IMR-90 (cell line): ENCODE data around the gene F12. TPM values are rescaled to one million over a fixed set of nuclear protein-coding genes. Genes with fewer than 3 reads are reported as not detected.
A peak's percentile ranks its signal among the peaks of the same experiment; 100 is the strongest.

Source experiments
- ATAC-seq: fragments of 200-7000 bp; cut with Tn5 transposase; 2 replicates; pipeline ENCODE4 v1.9.1; 2020; ENCODE audit warnings: low read depth, mild to moderate bottlenecking, moderate library complexity
- BruUV-seq: library from RNA; stranded (reverse); fragments of 400-500 nt; replicated peaks from 2 replicates; lab custom pipeline; 2021; lab: Mats Ljungman, UMichigan
- CTCF ChIA-PET: fragments of 300-600 bp; formaldehyde crosslinking; extraction: SDS; loops from one replicate; lab custom pipeline; 2021; ENCODE audit warnings: antibody characterized with exemption; lab: Yijun Ruan, JAX
- POLR2A ChIA-PET: fragments of 300-600 bp; sonication (Branson Sonifier 250); formaldehyde crosslinking; loops from one replicate; lab custom pipeline; 2022; ENCODE audit warnings: antibody characterized with exemption; ENCODE audit not compliant: unreplicated experiment; lab: Charles Lee
- DNase-seq: peaks from one replicate; pipeline ENCODE4 v3.0.0; 2013
- H2AFZ ChIP-seq: replicated peaks from 2 replicates; pipeline ENCODE3; 2013; ENCODE audit warnings: low read length, mild to moderate bottlenecking; ENCODE audit not compliant: poor library complexity
- H2AK5ac ChIP-seq: 2 replicates; pipeline ENCODE4 v1.6.1; 2013; ENCODE audit warnings: low read depth, low read length, inconsistent platforms
- H2AK9ac ChIP-seq: replicated peaks from 2 replicates; pipeline ENCODE3; 2013; ENCODE audit warnings: mild to moderate bottlenecking, low read depth, low read length, moderate library complexity; ENCODE audit not compliant: poor library complexity
- H2BK120ac ChIP-seq: 2 replicates; pipeline ENCODE4 v1.6.1; 2013; ENCODE audit warnings: low read depth, low read length, inconsistent platforms
- H2BK15ac ChIP-seq: 3 replicates; pipeline ENCODE4 v1.6.1; 2013; ENCODE audit warnings: low read depth, low read length, inconsistent platforms
- H2BK20ac ChIP-seq: 2 replicates; pipeline ENCODE4 v1.6.1; 2013; ENCODE audit warnings: low read depth, mild to moderate bottlenecking, inconsistent platforms, low read length, moderate library complexity
- H2BK5ac ChIP-seq: 2 replicates; pipeline ENCODE4 v1.6.1; 2013; ENCODE audit warnings: mild to moderate bottlenecking, low read depth, low read length, inconsistent platforms; ENCODE audit not compliant: poor library complexity, severe bottlenecking
- H3K14ac ChIP-seq: replicated peaks from 2 replicates; pipeline ENCODE4 v1.6.1; 2013; ENCODE audit warnings: low read depth, low read length, inconsistent platforms
- H3K18ac ChIP-seq: 2 replicates; pipeline ENCODE4 v1.6.1; 2013; ENCODE audit warnings: low read depth, low read length, control low read depth
- H3K23ac ChIP-seq: 2 replicates; pipeline ENCODE4 v1.6.1; 2013; ENCODE audit warnings: low read depth, low read length, inconsistent platforms
- H3K27ac ChIP-seq: 2 replicates; pipeline ENCODE4 v1.5.1; 2013; ENCODE audit warnings: mild to moderate bottlenecking, control low read depth, low read length; ENCODE audit not compliant: insufficient read depth
- H3K27me3 ChIP-seq: 2 replicates; pipeline ENCODE4 v1.6.1; 2013; ENCODE audit warnings: low read length; ENCODE audit not compliant: control insufficient read depth, insufficient read depth
- H3K36me3 ChIP-seq: 2 replicates; pipeline ENCODE4 v1.6.1; 2013; ENCODE audit warnings: low read length, mixed read lengths; ENCODE audit not compliant: control insufficient read depth, insufficient read depth
- H3K4ac ChIP-seq: 2 replicates; pipeline ENCODE4 v1.6.1; 2013; ENCODE audit warnings: low read depth, low read length, inconsistent platforms
- H3K4me1 ChIP-seq: 2 replicates; pipeline ENCODE4 v1.6.1; 2013; ENCODE audit warnings: low read length, mixed read lengths; ENCODE audit not compliant: control insufficient read depth, insufficient read depth
- H3K4me2 ChIP-seq: 2 replicates; pipeline ENCODE4 v1.6.1; 2013; ENCODE audit warnings: low read depth, mild to moderate bottlenecking, control low read depth, low read length, moderate library complexity
- H3K4me3 ChIP-seq: 2 replicates; pipeline ENCODE4 v1.5.1; 2013; ENCODE audit warnings: low read depth, mild to moderate bottlenecking, control low read depth, low read length, moderate library complexity; ENCODE audit not compliant: insufficient read depth
- H3K56ac ChIP-seq: 2 replicates; pipeline ENCODE4 v1.6.1; 2013; ENCODE audit warnings: low read length, inconsistent platforms; ENCODE audit not compliant: insufficient read depth; ENCODE audit errors: extremely low read depth
- H3K79me1 ChIP-seq, 2 experiments: 2 replicates each; pipeline ENCODE4 v1.6.1; 2013; ENCODE audit warnings: low read length in 2 of 2, inconsistent platforms in 1 of 2, low read depth in 1 of 2
- H3K9ac ChIP-seq: 2 replicates; pipeline ENCODE4 v1.6.1; 2013; ENCODE audit warnings: low read depth, low read length, control low read depth
- H3K9me1 ChIP-seq: 2 replicates; pipeline ENCODE4 v1.6.1; 2013; ENCODE audit warnings: low read length, inconsistent platforms; ENCODE audit not compliant: insufficient read depth
- H3K9me3 ChIP-seq: 2 replicates; pipeline ENCODE4 v1.6.1; 2013; ENCODE audit warnings: low read length; ENCODE audit not compliant: control insufficient read depth, insufficient read depth
- H4K20me1 ChIP-seq: 2 replicates; pipeline ENCODE4 v1.6.1; 2013; ENCODE audit warnings: low read length, inconsistent platforms; ENCODE audit not compliant: insufficient read depth
- H4K5ac ChIP-seq: 2 replicates; pipeline ENCODE4 v1.6.1; 2013; ENCODE audit warnings: mild to moderate bottlenecking, low read depth, low read length, control low read depth
- H4K8ac ChIP-seq, 2 experiments: 2 replicates each; pipeline ENCODE4 v1.6.1; 2013; ENCODE audit warnings: low read depth in 2 of 2, low read length in 2 of 2, control low read depth in 1 of 2, inconsistent platforms in 1 of 2
- H4K91ac ChIP-seq: 2 replicates; pipeline ENCODE4 v1.6.1; 2013; ENCODE audit warnings: low read depth, low read length, inconsistent platforms; ENCODE audit not compliant: insufficient read depth
- CHD1 ChIP-seq: IDR thresholded peaks from 2 replicates; pipeline ENCODE4 v1.6.1; 2012; ENCODE audit warnings: low read depth, low read length, improper control_type of control experiment
- FOS ChIP-seq: fragments of 150-350 bp; IDR thresholded peaks from 2 replicates; pipeline ENCODE4 v1.6.1; 2016; ENCODE audit warnings: low read depth, low read length
- RCOR1 ChIP-seq: IDR thresholded peaks from 2 replicates; pipeline ENCODE4 v1.6.1; 2012; ENCODE audit warnings: mild to moderate bottlenecking, low read length, improper control_type of control experiment; ENCODE audit not compliant: insufficient replicate concordance
- WGBS, 2 experiments: methylation state at CpG; one replicate each; pipeline versions ENCODE4 v1.1.5 to v1.1.7; 2013; ENCODE audit warnings: missing lambda C conversion rate in 2 of 2; ENCODE audit not compliant: insufficient read length in 1 of 2; ENCODE audit errors: extremely low coverage in 2 of 2; 5-methylcytosine and 5-hydroxymethylcytosine counted together
- dilution Hi-C: fragments of 300-500 bp; cut with HindIII; formaldehyde crosslinking; loops from one replicate; pipeline ENCODE4 v1.14.3; 2018; ENCODE audit warnings: low sequenced_read_pairs; ENCODE audit not compliant: unreplicated experiment
- in situ Hi-C: fragments of 300-500 bp; cut with MboI; formaldehyde crosslinking; loops from 3 replicates; pipeline ENCODE4 v1.14.3; 2019; ENCODE audit warnings: low sequenced_read_pairs, inconsistent platforms, mixed read lengths
- intact Hi-C: fragments of 100-400 bp; cut with micrococcal nuclease; formaldehyde crosslinking; loops from 2 replicates; pipeline ENCODE4 v1.10.0; 2022
- polyA plus RNA-seq, 3 experiments: library from polyadenylated mRNA; depleted of rRNA; stranded (reverse); fragments of >200 nt; gene quantifications; 2 replicates each; pipeline ENCODE4 v1.2.3, GENCODE V29; 2012; ENCODE audit warnings: low replicate concordance in 1 of 3
- total RNA-seq: library from RNA; depleted of rRNA; stranded (reverse); fragments of >200 nt; gene quantifications from 2 replicates; pipeline ENCODE4 v1.2.3, GENCODE V29; 2012
- TF ChIP-seq, protein P1 (sequence below): fragments of 150-350 bp; IDR thresholded peaks from 2 replicates; pipeline ENCODE4 v1.6.1; 2017; ENCODE audit warnings: mild to moderate bottlenecking, antibody characterized with exemption, low read length, low read depth

F12 gene
- total and polyA plus RNA-seq, 2 of the 4 experiments (the other 2 are of a cell fraction): 0.36 to 1.2 TPM

DNA sequence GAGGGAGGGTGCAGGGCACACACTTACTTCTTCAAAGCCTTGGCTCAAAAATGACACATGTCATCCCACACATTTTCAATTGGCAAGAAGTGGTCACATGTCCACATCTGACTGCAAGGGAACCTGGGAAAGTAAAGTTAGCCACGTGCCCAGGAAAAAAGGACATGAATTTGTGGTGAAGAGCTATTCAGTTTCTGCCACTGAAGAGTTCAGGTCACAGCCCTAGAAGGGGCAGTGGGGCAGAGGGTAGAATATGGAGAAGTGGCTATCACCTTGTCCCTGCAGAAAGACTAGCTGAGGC is 53.5 kb downstream of the F12 start:
- H3K79me1 ChIP-seq: peaks cover 6% of the 10 kb centered on the region in 2 experiments
- H3K9me1 ChIP-seq: peaks cover 3% of the 10 kb centered on the region; the same call in 1 of the 2 replicates
- ChIA-PET POLR2A (no interaction called here), CTCF (interaction anchor here (1.6 kb wide), 1 partner anchor 13 kb away, joined by 4 read pairs; no protein-coding TSS in a partner anchor)
- no peak overlapping the region for H2BK15ac ChIP-seq
- H3K36me3 ChIP-seq: no peaks in the 10 kb centered on the region
- H2BK20ac ChIP-seq: no peak overlapping the region
- in situ Hi-C loops (no loop called here), intact Hi-C loops (no loop called here), dilution Hi-C loops (no loop called here)
- no peak overlapping the region for H2BK120ac ChIP-seq
- no peak overlapping the region for H3K14ac ChIP-seq
- H2AK5ac ChIP-seq: no peak overlapping the region
- no peak overlapping the region for H3K4me2 ChIP-seq
- BruUV-seq: no TSS peak
- H3K27me3 ChIP-seq: peaks cover 18% of the 10 kb centered on the region
- DNase-seq (no peak), ATAC-seq (no peak)
- no peak overlapping the region for H3K56ac ChIP-seq
- TF ChIP-seq FOS: no peak
- no peak for TF ChIP-seq RCOR1
- TF ChIP-seq CHD1: no peak
- TF ChIP-seq, protein P1, sequence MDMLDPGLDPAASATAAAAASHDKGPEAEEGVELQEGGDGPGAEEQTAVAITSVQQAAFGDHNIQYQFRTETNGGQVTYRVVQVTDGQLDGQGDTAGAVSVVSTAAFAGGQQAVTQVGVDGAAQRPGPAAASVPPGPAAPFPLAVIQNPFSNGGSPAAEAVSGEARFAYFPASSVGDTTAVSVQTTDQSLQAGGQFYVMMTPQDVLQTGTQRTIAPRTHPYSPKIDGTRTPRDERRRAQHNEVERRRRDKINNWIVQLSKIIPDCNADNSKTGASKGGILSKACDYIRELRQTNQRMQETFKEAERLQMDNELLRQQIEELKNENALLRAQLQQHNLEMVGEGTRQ: peak; percentile 73
- H2AK9ac ChIP-seq: no peak overlapping the region
- H3K4me1 ChIP-seq: peaks cover under 1% of the 10 kb centered on the region; the same call in 1 of the 2 replicates
- peaks cover 2% of the 10 kb centered on the region; the same call in 1 of the 2 replicates for H3K9me3 ChIP-seq
- H4K91ac ChIP-seq: no peak overlapping the region
- no peak overlapping the region for H3K9ac ChIP-seq
- H3K27ac ChIP-seq: no peak overlapping the region
- no peak overlapping the region for H3K4me3 ChIP-seq
- no peak overlapping the region for H4K5ac ChIP-seq
- no peak overlapping the region for H3K18ac ChIP-seq
- H2BK5ac ChIP-seq: no peak overlapping the region
- no peak overlapping the region for H3K4ac ChIP-seq
- no peaks in the 10 kb centered on the region; the same call in 1 of the 2 replicates for H4K20me1 ChIP-seq
- no peak overlapping the region for H3K23ac ChIP-seq
- H4K8ac ChIP-seq: no peak overlapping the region
- no peak overlapping the region for H2AFZ ChIP-seq
- WGBS, 2 experiments: no CpG with 5 or more reads among the region's 1 CpG
